ENCODE results near the gene FXYD3. TPM values are rescaled to one million over a fixed set of nuclear protein-coding genes. Genes with fewer than 3 reads are reported as not detected.

FXYD3 gene
- total RNA-seq, 2 experiments from 2014 or later: not detected

GRCh38 chr19:35076657-35077056, 39.0 kb upstream of the FXYD3 start:
- Mint-ChIP-seq H3K27ac (no peak overlapping the region), H3K36me3 (ENCODE audit: low read depth) (no peaks in the 10 kb centered on the region), H3K27me3 (no peaks in the 10 kb centered on the region)

GRCh38 chr19:35077411-35078223, 38.0 kb upstream of the FXYD3 start:
- Mint-ChIP-seq H3K27me3 (no peaks in the 10 kb centered on the region), H3K4me1 (no peaks in the 10 kb centered on the region), H3K9me3 (no peaks in the 10 kb centered on the region), H3K27ac (no peak overlapping the region), H3K36me3 (ENCODE audit: low read depth) (no peaks in the 10 kb centered on the region), H3K4me3 (no peak overlapping the region)
- ChIA-PET POLR2A (no interaction called here), CTCF (interaction anchor here (0.5 kb wide), 1 partner anchor 21 kb away, joined by 3 read pairs; no protein-coding TSS in a partner anchor)
- DNase-seq: no peak

More at GRCh38 chr19:35076657-35077056, 39.0 kb upstream of the FXYD3 start:
- H3K4me3 Mint-ChIP-seq: no peak overlapping the region
- no peak for DNase-seq
- no peaks in the 10 kb centered on the region for H3K9me3 Mint-ChIP-seq
- H3K4me1 Mint-ChIP-seq: no peaks in the 10 kb centered on the region
- ChIA-PET POLR2A (no interaction called here), CTCF (no interaction called here)

GRCh38 chr19:35079826-35080225, 35.8 kb upstream of the FXYD3 start:
- no peak overlapping the region for H3K4me3 Mint-ChIP-seq
- no peaks in the 10 kb centered on the region for H3K4me1 Mint-ChIP-seq
- no peaks in the 10 kb centered on the region for H3K27me3 Mint-ChIP-seq
- H3K27ac Mint-ChIP-seq: no peak overlapping the region
- POLR2A ChIA-PET: no interaction called here
- CTCF ChIA-PET: interaction anchor here (1.0 kb wide), 1 partner anchor 16 kb away, joined by 3 read pairs; no protein-coding TSS in a partner anchor
- no peaks in the 10 kb centered on the region for H3K36me3 Mint-ChIP-seq (ENCODE audit: low read depth)
- no peak for DNase-seq
- H3K9me3 Mint-ChIP-seq: no peaks in the 10 kb centered on the region

- no peak for DNase-seq
- ChIA-PET POLR2A (no interaction called here), CTCF (interaction anchor here (1.0 to 1.2 kb wide), 2 partner anchors 14 to 17 kb away, joined by 3 to 5 read pairs; no protein-coding TSS in a partner anchor)
- H3K9me3 Mint-ChIP-seq: no peaks in the 10 kb centered on the region
- no peaks in the 10 kb centered on the region for H3K36me3 Mint-ChIP-seq (ENCODE audit: low read depth)
- no peaks in the 10 kb centered on the region for H3K27me3 Mint-ChIP-seq
- no peak overlapping the region for H3K4me3 Mint-ChIP-seq
- H3K4me1 Mint-ChIP-seq: no peaks in the 10 kb centered on the region
- H3K27ac Mint-ChIP-seq: no peak overlapping the region
Measured at GRCh38 chr19:35080613-35081170, 34.9 kb upstream of the FXYD3 start.

- Mint-ChIP-seq H3K9me3 (no peaks in the 10 kb centered on the region), H3K27me3 (no peaks in the 10 kb centered on the region), H3K27ac (no peak overlapping the region), H3K4me3 (no peak overlapping the region), H3K4me1 (no peaks in the 10 kb centered on the region), H3K36me3 (ENCODE audit: low read depth) (no peaks in the 10 kb centered on the region)
- CTCF ChIA-PET: interaction anchor here (1.2 kb wide), 1 partner anchor 15 kb away, joined by 5 read pairs; no protein-coding TSS in a partner anchor
- POLR2A ChIA-PET: no interaction called here
- no peak for DNase-seq
Measured at GRCh38 chr19:35081201-35081600, 34.4 kb upstream of the FXYD3 start.

GRCh38 chr19:35083691-35084508, 31.7 kb upstream of the FXYD3 start:
- Mint-ChIP-seq H3K27me3 (no peaks in the 10 kb centered on the region), H3K27ac (no peak overlapping the region), H3K36me3 (ENCODE audit: low read depth) (no peaks in the 10 kb centered on the region), H3K4me3 (no peak overlapping the region), H3K4me1 (no peaks in the 10 kb centered on the region), H3K9me3 (no peaks in the 10 kb centered on the region)
- CTCF ChIA-PET: no interaction called here
- POLR2A ChIA-PET: no interaction called here
- no peak for DNase-seq

- Mint-ChIP-seq H3K4me1 (no peaks in the 10 kb centered on the region), H3K27ac (no peak overlapping the region), H3K9me3 (no peaks in the 10 kb centered on the region), H3K36me3 (ENCODE audit: low read depth) (no peaks in the 10 kb centered on the region), H3K4me3 (no peak overlapping the region), H3K27me3 (no peaks in the 10 kb centered on the region)
- ChIA-PET CTCF (no interaction called here), POLR2A (no interaction called here)
- no peak for DNase-seq
Measured at GRCh38 chr19:35084509-35084762, 31.2 kb upstream of the FXYD3 start.

GRCh38 chr19:35085947-35086346, 29.7 kb upstream of the FXYD3 start:
- H3K27me3 Mint-ChIP-seq: peaks cover 7% of the 10 kb centered on the region
- POLR2A ChIA-PET: no interaction called here
- peaks cover 3% of the 10 kb centered on the region for H3K4me1 Mint-ChIP-seq
- DNase-seq: no peak
- H3K9me3 Mint-ChIP-seq: no peaks in the 10 kb centered on the region
- no peak overlapping the region for H3K27ac Mint-ChIP-seq
- CTCF ChIA-PET: interaction anchor here (1.8 kb wide), 1 partner anchor 56 kb away, joined by 7 read pairs; no protein-coding TSS in a partner anchor
- no peak overlapping the region for H3K4me3 Mint-ChIP-seq
- no peaks in the 10 kb centered on the region for H3K36me3 Mint-ChIP-seq (ENCODE audit: low read depth)

GRCh38 chr19:35086455-35086854, 29.2 kb upstream of the FXYD3 start:
- Mint-ChIP-seq H3K9me3 (no peaks in the 10 kb centered on the region), H3K27me3 (peaks cover 7% of the 10 kb centered on the region), H3K4me3 (no peak overlapping the region), H3K4me1 (peaks cover 3% of the 10 kb centered on the region), H3K36me3 (ENCODE audit: low read depth) (no peaks in the 10 kb centered on the region), H3K27ac (no peak overlapping the region)
- DNase-seq: no peak
- ChIA-PET POLR2A (no interaction called here), CTCF (interaction anchor here (1.8 kb wide), 1 partner anchor 56 kb away, joined by 7 read pairs; no protein-coding TSS in a partner anchor)

- POLR2A ChIA-PET: no interaction called here
- Mint-ChIP-seq H3K4me3 (no peak overlapping the region), H3K9me3 (no peaks in the 10 kb centered on the region), H3K27ac (no peak overlapping the region), H3K4me1 (peaks cover 3% of the 10 kb centered on the region), H3K36me3 (ENCODE audit: low read depth) (no peaks in the 10 kb centered on the region), H3K27me3 (peaks cover 7% of the 10 kb centered on the region)
- CTCF ChIA-PET: interaction anchor here (1.1 to 1.8 kb wide), 2 partner anchors 20 to 55 kb away, joined by 3 to 7 read pairs; no protein-coding TSS in a partner anchor
- DNase-seq: no peak
Measured at GRCh38 chr19:35087393-35087792, 28.2 kb upstream of the FXYD3 start.

GRCh38 chr19:35088131-35088913, 27.3 kb upstream of the FXYD3 start:
- H3K27ac Mint-ChIP-seq: no peak overlapping the region
- H3K27me3 Mint-ChIP-seq: peaks cover 7% of the 10 kb centered on the region
- H3K4me1 Mint-ChIP-seq: peaks cover 3% of the 10 kb centered on the region
- ChIA-PET CTCF (interaction anchor here (0.8 to 1.1 kb wide), 2 partner anchors 12 to 22 kb away, joined by 3 read pairs; no protein-coding TSS in a partner anchor), POLR2A (no interaction called here)
- DNase-seq: no peak
- no peaks in the 10 kb centered on the region for H3K9me3 Mint-ChIP-seq
- H3K4me3 Mint-ChIP-seq: no peak overlapping the region
- no peaks in the 10 kb centered on the region for H3K36me3 Mint-ChIP-seq (ENCODE audit: low read depth)

GRCh38 chr19:35089554-35089953, 26.1 kb upstream of the FXYD3 start:
- POLR2A ChIA-PET: no interaction called here
- CTCF ChIA-PET: interaction anchor here (0.6 to 1.3 kb wide), 2 partner anchors 17 to 88 kb away, joined by 3 read pairs; no protein-coding TSS in a partner anchor

More at GRCh38 chr19:35089554-35089953, 26.1 kb upstream of the FXYD3 start:
- H3K27me3 Mint-ChIP-seq: peaks cover 7% of the 10 kb centered on the region
- H3K9me3 Mint-ChIP-seq: no peaks in the 10 kb centered on the region
- H3K36me3 Mint-ChIP-seq (ENCODE audit: low read depth): no peaks in the 10 kb centered on the region
- H3K4me3 Mint-ChIP-seq: no peak overlapping the region
- DNase-seq: no peak
- no peak overlapping the region for H3K27ac Mint-ChIP-seq
- peaks cover 3% of the 10 kb centered on the region for H3K4me1 Mint-ChIP-seq

All from activated CD4-positive, alpha-beta T cell treated with anti-CD3 and anti-CD28 coated beads, Interleukin-2, amount 10 ng/mL, durations not matched to agents 7 days and 5 days (primary cell).